ENCODE data around the gene USF2.
"Not testable (repeated sequence)": the region's sequence is repeated elsewhere in the genome, so short reads cannot be mapped to it uniquely, and the experiment has no call there.

The USF2 gene

DNA sequence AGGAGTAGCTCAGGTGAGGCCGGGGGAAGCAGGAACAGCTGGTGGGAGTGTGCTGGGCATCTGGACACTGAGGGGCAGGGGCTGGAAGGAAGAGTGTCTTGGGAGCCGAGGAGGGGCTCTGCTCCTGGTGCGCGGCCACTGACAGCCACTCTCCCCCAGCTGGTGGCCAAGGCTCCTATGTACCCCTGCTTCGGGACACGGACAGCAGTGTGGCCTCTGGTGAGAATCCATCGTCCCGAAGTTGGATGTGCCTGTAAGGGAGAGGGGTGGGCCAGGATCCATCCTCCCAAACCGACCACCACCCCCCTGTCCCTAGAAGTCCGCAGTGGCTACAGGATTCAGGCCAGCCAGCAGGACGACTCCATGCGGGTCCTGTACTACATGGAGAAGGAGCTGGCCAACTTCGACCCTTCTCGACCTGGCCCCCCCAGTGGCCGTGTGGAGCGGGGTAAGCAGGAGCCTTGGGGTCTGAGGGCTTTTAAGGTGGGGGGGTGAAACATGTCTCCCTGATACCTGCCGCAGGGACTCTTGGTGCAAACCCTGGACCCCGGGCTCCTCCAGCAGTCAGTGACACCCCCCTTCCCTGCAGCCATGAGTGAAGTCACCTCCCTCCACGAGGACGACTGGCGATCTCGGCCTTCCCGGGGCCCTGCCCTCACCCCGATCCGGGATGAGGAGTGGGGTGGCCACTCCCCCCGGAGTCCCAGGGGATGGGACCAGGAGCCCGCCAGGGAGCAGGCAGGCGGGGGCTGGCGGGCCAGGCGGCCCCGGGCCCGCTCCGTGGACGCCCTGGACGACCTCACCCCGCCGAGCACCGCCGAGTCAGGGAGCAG lies 2.0 kb upstream of the USF2 start:
- no peak for DNase-seq

GRCh38 chr19:35267353-35267817 lies 1.4 kb upstream of the USF2 start:
- DNase-seq, result no peak

- DNase-seq, result no peak
These were observed 785 bp upstream of the USF2 start for GRCh38 chr19:35267818-35268535.

- DNase-seq, result peak; percentile 45
These were observed 816 bp downstream of the USF2 start for GRCh38 chr19:35269438-35270117.

DNA sequence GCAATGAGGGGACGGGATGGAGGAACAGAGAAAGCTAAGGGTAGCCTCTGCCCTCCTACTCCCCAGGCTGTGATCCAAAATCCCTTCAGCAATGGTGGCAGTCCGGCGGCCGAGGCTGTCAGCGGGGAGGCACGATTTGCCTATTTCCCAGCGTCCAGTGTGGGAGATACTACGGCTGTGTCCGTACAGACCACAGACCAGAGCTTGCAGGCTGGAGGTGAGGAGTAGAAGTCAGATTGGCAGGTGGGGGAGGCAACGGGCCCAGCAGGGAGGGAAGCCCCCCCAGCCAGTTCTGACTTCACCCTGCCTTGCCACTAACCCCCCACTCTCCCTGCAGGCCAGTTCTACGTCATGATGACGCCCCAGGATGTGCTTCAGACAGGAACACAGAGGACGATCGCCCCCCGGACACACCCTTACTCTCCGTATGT lies 1.6 kb downstream of the USF2 start:
- DNase-seq, result no peak

DNA sequence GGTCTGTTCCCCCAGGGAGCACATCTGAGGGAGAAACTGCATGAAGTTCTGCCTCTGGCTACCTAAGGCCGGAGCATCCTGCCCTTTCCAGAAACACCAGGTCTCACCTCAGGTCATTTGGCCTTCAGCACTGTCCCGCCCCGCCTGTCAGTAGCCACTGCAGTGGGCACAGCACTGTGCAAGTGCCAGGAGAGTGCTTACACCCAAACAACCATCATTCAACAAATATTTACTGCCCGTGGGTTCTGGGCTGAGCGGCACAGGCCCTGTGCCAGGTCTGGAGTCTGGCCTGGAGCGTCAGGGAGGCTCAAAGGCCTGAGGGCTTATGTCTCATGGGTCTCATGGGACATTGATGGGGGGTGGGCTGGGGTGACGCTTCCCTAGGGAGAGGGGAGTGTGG lies 2.8 kb downstream of the USF2 start:
- DNase-seq, result no peak

- DNase-seq, result no peak
These were observed 3.5 kb downstream of the USF2 start for GRCh38 chr19:35272122-35272719.

DNA sequence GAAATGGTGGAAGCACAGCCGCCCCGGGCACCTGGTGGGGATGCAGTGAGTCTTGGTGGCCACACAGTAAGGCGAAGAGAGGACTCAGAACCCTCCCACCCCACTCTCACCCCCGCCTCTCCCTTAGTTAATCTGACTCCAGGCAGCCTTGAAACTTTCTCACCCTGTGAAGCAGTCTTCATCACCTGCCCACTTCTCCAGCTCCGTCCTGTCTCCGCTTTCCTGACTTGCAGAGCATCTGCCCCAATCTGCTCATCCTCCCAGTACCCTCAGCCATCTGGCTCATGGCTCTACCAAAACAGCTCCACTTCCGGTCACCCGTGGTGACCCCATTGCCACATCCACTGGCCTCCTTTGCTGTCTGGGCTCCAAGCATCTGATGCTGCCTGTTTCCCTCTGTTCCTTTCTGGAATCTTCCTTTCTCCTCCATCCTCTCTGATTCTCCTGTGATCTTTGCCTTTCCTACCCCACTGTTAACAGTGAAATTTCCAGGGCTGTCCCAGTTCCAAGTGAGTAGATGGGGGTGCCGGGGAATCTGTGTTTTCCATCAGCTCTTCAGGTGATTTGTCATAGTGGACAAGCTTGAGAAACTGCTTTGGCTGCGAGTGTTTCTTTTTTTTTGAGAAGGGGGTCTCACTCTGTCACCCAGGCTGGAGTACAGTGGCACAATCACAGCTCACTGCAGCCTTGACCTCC lies 4.3 kb downstream of the USF2 start:
- DNase-seq, result no peak

GRCh38 chr19:35273686-35274259 lies 5.0 kb downstream of the USF2 start:
- no peak for DNase-seq

GRCh38 chr19:35274323-35274722 lies 5.6 kb downstream of the USF2 start:
- DNase-seq, result no peak

GRCh38 chr19:35276706-35277281 lies 8.0 kb downstream of the USF2 start:
- DNase-seq, result no peak

DNA sequence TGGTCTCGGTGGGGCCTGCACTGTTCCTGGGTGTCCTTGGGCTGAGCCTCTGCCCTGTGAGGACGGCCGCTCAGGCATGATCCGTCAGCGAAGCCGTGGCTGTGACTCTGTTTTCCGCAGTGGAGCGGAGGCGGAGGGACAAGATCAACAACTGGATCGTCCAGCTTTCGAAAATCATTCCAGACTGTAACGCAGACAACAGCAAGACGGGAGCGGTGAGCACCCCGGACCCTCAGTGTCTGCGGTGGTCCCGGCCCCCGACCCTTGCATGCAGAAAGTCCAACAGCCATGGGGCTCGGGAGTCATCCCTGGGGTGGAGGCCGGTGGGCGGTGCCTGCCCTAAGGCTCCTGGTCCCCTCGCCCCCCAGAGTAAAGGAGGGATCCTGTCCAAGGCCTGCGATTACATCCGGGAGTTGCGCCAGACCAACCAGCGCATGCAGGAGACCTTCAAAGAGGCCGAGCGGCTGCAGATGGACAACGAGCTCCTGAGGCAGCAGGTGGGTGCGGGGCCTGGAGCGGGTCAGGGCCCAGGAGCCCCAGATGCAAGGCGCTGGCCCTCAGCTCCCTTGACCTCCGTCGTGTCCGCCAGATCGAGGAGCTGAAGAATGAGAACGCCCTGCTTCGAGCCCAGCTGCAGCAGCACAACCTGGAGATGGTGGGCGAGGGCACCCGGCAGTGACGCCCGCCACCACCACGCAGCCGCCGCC lies 10.0 kb downstream of the USF2 start:
- DNase-seq, result no peak

DNA sequence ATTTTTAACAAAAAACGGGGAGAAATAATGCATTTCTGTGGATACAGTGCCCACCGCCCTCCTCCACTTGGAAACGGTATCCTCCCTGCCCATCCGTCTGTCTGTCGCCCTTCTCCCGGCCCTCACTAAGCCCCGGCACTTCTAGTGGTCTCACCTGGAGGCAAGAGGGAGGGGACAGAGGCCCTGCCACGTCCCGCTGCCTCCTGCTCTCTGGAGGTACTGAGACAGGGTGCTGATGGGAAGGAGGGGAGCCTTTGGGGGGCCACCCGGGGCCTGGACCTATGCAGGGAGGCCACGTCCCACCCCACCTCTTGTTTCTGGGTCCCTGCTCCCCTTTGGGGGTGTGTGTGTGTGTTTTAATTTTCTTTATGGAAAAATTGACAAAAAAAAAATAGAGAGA lies 10.6 kb downstream of the USF2 start:
- no peak for DNase-seq

- no peak for DNase-seq
These were observed 11.4 kb downstream of the USF2 start for GRCh38 chr19:35279985-35280821.

DNA sequence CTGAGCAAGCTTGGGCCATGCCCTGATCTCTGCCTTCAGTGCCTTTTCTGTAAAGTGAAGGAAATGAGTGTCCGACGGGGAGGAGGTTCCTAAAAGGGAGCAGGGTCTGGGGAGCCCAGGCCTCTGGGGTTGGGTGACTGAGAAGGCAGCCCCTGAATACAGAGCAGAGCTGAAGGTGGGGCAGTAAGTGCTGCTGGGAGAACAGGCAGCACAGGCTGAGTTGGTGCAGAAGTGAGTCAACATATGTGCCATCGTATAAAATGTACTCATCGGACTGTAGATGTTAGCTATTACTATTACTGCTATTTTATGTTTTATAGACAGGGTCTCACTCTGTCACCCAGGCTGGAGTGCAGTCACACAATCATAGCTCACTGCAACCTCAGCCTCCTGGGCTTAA lies 12.5 kb downstream of the USF2 start:
- no peak for DNase-seq

DNA sequence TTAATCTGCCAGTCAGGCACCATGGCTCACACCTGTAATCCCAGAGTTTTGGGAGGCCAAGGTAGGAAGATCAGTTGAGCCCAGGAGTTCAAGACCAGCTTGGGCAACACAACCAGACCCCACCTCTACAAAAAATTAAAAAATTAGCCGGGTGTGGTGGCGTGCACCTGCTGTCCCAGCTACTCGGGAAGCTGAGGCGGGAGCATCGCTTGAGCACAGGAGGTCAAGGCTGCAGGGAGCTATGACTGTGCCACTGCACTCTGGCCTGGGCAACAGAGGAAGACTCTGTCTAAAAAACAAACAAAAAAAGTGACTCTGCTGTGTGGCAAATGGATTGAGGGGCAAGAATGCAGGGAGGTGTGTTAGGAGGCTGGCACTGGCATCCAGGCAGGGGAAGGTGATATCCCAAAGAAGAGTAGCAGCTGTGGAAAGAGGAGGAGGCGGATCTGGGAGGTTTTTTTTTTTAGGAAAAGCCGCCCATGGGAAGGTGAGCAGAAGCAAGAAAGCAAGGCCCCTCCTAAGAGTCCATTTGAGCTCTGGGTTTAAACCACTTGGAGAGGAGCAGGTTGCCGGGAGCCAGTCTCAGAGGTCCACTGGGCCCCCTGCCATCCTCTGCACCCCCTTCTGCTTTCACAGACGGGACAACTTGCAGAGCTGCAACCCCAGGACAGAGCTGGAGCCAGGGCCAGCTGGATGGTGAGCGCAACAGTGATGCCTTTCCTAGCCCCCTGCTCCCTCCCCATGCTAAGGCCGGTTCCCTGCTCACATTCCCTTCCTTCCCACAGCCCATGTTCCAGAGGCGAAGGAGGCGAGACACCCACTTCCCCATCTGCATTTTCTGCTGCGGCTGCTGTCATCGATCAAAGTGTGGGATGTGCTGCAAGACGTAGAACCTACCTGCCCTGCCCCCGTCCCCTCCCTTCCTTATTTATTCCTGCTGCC lies 15.7 kb downstream of the USF2 start:
- no peak for DNase-seq

DNA sequence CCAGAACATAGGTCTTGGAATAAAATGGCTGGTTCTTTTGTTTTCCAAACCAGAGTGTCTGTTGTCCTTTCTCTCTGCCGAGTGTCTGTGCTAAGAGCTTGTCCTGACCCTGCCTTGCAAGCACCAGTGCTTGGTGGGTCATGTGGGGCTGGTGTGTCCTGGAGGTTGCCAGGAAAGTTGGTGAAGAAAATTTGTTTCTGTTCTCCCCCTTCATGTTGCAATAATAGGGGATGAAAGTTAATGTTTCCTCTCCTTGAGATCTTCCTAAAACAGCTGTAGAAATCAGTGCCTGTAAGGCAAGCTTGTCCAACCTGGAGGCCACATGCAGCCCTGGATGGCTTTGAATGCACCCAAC lies 16.3 kb downstream of the USF2 start:
- DNase-seq, result no peak

- DNase-seq, result not testable (repeated sequence)
These were observed 16.7 kb downstream of the USF2 start for GRCh38 chr19:35285465-35285864.

DNA sequence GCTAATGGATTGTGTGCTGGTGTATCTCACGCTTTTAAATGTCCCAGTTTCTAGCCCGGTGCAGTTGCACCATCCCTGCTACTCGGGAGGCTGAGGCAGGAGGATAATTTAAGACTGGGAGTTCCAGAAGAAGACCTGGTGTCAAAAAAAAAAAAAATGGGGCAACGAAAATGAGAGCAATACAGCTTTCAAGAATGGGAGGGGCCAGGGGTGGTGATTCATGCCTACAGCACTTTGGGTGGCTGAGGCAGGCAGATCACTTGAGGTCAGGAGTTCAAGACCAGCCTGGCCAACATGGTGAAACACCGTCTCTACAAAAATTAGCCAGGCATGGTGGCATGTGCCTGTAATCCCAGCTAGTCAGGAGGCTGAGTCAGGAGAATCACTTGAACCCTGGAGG lies 17.3 kb downstream of the USF2 start:
- not testable (repeated sequence) for DNase-seq

Data from NCI-H524 treated with DMSO at 0.1 percent for 48 hours (cell line).